ENCODE results near the gene DIP2C.
"Not testable (repeated sequence)": the region's sequence is repeated elsewhere in the genome, so short reads cannot be mapped to it uniquely, and the experiment has no call there.

Gene DIP2C

DNA sequence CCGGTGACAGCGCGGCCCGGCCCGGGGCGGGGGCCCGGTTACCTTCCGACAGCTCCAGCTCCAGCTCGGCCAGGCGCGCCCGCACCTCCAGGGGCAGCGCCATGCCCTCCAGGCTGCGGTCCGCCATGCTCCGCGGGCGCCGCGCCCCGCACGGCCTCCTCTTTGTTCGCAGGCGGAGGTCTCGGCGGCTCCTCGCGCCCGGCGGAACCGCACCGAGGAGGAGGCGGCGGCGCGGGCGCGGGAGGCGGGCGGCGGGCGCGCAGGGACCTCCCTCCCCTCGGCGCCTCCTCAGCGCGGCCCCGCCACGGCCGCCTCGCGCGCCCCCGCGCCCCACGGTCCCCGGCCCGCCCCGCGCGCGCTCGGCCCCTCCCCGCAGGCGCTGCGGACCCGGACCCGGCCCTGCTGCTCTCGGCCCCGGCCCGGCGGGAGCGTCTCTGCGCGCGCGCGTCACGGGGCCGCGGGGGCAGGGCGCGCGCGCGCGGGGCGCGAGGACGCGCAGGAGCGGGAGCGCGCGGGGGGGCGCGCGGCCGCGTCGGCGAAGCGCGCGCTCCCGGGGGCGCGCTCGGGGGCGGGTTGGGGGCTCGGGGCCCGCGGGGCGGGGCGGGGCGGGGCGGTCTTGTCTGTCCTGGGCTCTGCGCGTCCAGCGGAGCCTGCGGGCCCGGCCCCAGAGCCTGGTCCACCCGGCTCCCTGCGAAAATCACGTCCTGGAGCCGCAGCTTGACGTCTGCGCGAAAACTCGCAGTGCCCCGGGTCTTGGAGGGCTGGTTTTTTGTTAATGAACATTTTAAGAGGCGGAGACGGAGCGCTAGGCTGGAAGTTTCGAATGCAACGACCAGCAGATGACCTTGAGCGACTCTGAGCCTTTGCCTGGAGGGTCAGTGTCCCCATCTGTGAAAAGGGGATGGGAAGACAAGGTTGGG, at the start of gene DIP2C:
TSS of gene DIP2C (minus strand) at position 217 of the 920 bp plus-strand sequence. CDS start at position 127, 90 bp downstream.
- DNase-seq, result peak in 1 of 2 experiments; percentile 21

GRCh38 chr10:734481-734880, 45.0 kb upstream of the DIP2C start:
- DNase-seq, result no peak

- no peak for DNase-seq
These were observed 43.6 kb upstream of the DIP2C start for GRCh38 chr10:733086-733485.

DNA sequence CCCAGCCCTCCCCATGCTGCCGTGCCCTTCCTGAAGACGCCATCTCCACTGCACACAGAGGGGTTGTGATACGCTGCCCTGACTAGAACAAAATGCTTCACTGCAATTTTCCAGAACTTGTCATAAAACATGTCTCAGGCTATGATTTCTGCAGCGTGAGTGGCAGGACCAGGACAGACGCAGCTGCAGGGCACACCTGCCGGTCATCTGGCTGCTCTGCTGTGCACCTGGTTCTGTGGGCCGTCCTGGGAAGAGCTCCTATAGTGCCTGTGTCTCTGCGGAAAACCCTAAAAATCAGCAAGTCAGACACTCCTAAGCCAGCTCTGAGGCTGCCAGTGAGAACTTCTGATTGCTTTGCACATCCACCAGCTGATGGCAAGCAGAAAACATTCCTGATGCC, 39.7 kb upstream of the DIP2C start:
- no peak for DNase-seq

DNA sequence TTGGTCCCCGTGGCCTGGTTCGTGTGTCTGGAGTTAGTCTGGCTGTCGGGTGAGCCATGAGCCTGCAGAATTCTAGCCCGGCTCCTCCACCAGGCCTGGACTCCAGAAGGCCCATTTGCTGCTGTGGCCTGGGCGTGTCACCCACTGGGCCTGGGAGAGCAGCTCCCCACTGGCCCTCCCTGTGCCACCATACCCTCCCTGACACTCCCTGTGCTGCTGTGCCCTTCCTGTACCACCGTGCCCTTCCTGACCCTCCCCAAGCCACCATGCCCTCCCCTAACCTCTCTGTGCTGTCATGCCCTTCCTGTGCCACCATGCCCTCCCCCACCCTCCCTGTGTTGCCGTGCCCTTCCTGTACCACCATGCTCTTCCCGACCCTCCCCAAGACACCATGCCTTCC, 39.1 kb upstream of the DIP2C start:
- no peak for DNase-seq

DNA sequence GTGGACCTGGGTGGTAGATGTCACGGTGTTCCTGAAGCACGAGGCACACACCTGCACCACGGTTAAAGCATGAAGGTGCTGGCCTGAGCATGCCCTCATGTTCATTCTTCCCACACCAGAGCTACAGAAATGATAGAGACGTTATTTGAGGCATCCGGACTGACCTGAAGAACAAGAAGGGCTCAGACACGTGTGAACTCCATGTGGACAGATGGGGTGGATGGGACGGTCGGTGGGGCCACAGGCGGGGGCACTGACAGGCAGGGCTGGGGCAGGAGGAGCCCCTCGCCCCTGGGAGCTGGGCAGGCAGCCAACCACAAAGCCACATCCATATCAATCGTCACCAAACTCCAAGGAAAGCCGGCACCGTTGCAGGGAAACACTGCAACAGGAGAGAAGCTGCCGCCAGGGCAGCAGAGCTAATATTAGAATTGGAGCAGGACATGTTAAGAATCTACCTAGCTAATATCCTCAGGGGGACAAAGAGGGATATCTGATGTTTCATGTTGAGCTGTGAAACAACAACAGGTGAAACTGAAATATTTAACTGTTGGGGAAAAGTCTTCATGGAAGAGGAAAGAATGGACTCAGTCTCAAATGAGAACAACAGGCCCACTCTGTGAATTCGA, 37.8 kb upstream of the DIP2C start:
- no peak for DNase-seq

GRCh38 chr10:725786-726185, 36.3 kb upstream of the DIP2C start:
- no peak for DNase-seq

- DNase-seq, result no peak
These were observed 35.8 kb upstream of the DIP2C start for GRCh38 chr10:725302-725701.

GRCh38 chr10:723973-724372, 34.5 kb upstream of the DIP2C start:
- no peak for DNase-seq

- no peak for DNase-seq
These were observed 33.0 kb upstream of the DIP2C start for GRCh38 chr10:722281-723060.

GRCh38 chr10:718143-718700, 28.8 kb upstream of the DIP2C start:
- DNase-seq, result no peak

GRCh38 chr10:717458-717857, 28.0 kb upstream of the DIP2C start:
- no peak for DNase-seq

- DNase-seq, result no peak
These were observed 27.4 kb upstream of the DIP2C start for GRCh38 chr10:716821-717220.

DNA sequence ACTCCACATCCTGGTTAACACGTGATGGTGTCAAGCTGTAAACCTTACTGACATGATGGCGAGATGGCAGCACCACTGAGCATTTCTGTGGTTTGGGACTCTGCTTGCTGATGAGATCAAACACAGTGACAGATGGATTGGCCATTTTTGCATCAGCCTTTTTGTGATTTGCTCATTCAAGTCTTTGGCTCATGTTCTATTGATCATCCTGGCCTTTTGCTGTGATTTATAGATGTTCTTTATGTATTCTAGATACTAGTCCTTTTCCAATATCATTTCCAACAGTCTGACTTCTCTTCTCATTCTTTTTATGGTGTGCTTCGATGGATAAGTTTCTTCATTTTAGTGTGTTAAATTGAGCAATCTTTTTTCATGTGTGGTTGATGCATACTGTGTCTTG, 24.7 kb upstream of the DIP2C start:
- DNase-seq, result no peak

- DNase-seq, result no peak
These were observed 23.1 kb upstream of the DIP2C start for GRCh38 chr10:712575-712974.

- DNase-seq, result no peak
These were observed 22.6 kb upstream of the DIP2C start for GRCh38 chr10:712089-712488.

DNA sequence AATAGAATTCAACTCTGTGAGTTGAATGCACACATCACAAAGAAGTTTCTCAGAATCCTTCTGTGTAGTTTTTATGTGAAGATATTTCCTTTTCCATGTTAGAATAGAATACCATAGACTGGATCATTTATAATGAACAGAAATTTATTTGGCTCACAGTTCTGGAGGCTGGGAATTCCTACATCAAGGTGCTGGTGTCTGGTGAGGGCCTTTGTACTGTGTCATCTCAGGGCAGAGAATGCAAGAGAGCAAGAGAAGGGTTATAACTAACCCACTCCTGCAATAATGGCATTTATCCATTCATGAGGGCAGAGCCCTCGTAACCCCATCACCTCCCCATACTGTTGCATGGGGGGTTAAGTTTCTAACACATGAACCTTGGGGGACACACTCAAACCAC, 18.4 kb upstream of the DIP2C start:
- DNase-seq, result no peak

DNA sequence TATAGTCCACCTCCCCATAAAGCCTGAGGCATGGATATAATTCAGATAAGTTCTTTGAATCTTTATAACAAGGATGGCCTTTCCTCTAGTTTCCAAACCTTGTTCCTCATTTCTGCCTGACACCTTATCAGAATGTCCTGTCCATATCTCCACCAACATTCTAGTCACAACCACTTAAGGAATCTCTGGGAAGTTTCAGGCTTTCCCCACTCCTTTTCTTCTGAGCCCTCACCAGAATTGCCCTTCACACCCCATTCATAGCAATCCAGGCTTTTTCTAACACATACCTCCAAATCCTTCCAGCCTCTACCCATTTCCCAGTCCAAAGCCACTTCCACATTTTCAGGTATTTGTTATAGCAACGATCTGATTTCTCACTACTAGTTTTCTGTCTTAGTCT, 18.0 kb upstream of the DIP2C start:
- DNase-seq, result no peak

DNA sequence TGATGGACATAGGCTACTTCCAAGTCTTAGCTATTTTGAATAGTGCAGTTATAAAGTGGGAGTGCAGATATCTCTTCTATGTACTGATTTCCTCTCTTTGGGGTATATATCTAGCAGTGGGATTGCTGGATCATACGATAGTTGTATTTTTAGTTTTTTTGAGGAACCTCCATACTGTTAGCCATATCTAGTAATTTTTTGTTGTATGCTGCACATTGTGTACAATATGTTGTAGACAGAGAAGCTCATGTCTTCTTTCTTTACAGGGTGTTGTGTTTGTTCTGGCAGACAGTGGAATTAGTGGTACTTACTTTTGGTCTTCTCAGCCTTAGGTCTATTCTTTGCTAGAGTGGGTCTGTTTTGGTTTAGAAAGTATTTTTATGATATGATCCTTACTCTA, 13.7 kb upstream of the DIP2C start:
- DNase-seq, result no peak

- DNase-seq, result not testable (repeated sequence)
These were observed 10.7 kb upstream of the DIP2C start for GRCh38 chr10:700183-700582.

DNA sequence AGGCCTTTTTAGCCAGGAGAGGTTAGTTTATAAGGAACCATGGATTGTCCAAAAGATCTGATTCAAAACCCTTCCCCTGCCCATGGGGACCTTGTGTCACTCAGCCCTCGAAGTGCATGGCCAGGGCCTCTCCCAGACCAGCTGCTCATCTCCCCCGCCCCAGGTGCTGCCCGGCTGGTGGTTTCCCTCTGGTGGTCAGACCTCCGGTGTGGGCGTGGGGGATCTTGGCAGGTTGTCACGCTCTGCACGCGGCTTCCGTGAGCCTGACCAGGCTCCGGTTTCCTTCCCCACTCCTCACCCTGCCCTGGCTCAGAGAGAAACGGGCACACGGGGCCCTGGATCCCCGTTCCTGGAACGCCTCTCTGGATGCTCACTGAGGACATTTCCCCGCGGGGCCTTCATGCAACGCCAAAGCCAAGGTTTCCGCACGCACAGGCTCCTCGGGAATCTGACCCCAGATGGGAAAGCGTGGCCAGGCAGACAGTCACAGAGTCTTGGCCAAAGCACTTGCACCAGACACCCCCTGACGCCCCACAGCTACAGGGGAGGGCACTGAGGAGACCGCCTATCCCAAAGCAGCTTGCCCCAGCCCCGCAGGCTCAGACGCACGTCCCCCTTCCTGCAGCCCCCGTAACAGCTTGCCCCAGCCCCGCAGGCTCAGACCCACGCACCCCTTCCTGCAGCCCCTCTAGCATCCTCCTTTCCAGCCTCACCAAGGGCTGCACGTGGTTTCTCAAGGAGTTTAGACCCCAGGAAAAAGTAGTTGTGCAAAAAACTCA, 7.8 kb upstream of the DIP2C start:
- DNase-seq, result no peak

DNA sequence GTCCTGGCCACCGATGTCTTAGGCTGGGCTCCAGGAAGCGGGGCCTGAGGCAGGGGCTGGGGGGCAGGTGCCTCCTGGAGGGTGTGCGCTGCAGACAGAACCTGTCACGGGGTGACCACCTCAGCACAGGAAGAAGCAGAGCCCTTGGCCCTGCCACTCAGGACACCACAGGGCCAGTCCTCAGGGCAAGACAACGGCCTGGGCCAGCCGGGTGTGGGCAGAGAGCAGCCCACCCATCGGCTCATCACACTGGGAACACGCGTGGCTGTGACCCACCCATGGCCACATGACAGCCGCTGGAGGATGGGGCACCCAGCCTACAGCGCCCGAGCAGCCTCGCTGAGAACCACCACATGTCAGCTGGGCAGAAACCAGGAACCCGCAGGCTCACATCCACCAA, 5.9 kb upstream of the DIP2C start:
- no peak for DNase-seq
